ENCODE results near the gene JUNB. TPM values are rescaled to one million over a fixed set of nuclear protein-coding genes. Genes with fewer than 3 reads are reported as not detected.

JUNB gene
- total and polyA plus RNA-seq, 2 of the 4 experiments (the other 2 are of a cell fraction), result 20.8 to 109 TPM

- Histone ChIP-seq H3K4me1 (ENCODE audit: control insufficient read depth, insufficient read depth, low read length) (peaks cover 49% of the 10 kb centered on the region), H2AK9ac (replicated peaks; ENCODE audit: low read depth, low read length, poor library complexity) (peak overlapping the region; percentile 98), H2BK5ac (ENCODE audit: low read depth, low read length, poor library complexity, severe bottlenecking) (peak overlapping the region; percentile 95), H3K27ac (ENCODE audit: insufficient read depth, low read length) (peak overlapping the region; percentile 89), H2BK15ac (ENCODE audit: low read depth, low read length) (peak overlapping the region; percentile 94), H3K27me3 (ENCODE audit: control insufficient read depth, insufficient read depth, low read length) (no peaks in the 10 kb centered on the region), H2BK20ac (ENCODE audit: low read depth, low read length) (peak overlapping the region; percentile 91), H4K91ac (ENCODE audit: insufficient read depth, low read depth, low read length) (peak overlapping the region; percentile 97), H3K4me2 (ENCODE audit: low read depth, low read length) (peak overlapping the region; percentile 96), H2BK120ac (ENCODE audit: low read depth, low read length) (peak overlapping the region; percentile 90), H3K9me3 (ENCODE audit: control insufficient read depth, insufficient read depth, low read length) (no peaks in the 10 kb centered on the region), H2AFZ (replicated peaks; ENCODE audit: low read length, poor library complexity) (peak overlapping the region; percentile 97), H3K4ac (ENCODE audit: low read depth, low read length) (peak overlapping the region; percentile 100), H3K9me1 (ENCODE audit: insufficient read depth, low read length) (peaks cover 36% of the 10 kb centered on the region), H3K23ac (ENCODE audit: low read depth, low read length) (peak overlapping the region; percentile 92), H4K8ac (ENCODE audit: low read depth in 2 of 2, low read length in 2 of 2) (peak overlapping the region; percentile 92 to 98), H3K14ac (replicated peaks; ENCODE audit: low read depth, low read length) (peak overlapping the region; percentile 99), H3K9ac (ENCODE audit: low read depth, low read length) (peak overlapping the region; percentile 79), H4K20me1 (ENCODE audit: insufficient read depth, low read length) (peaks cover 3% of the 10 kb centered on the region; the same call in 1 of the 2 replicates), H2AK5ac (ENCODE audit: low read depth, low read length) (peak overlapping the region; percentile 99), H3K18ac (ENCODE audit: low read depth, low read length) (peak overlapping the region; percentile 99), H3K56ac (ENCODE audit: extremely low read depth, insufficient read depth, low read length) (peak overlapping the region; percentile 82), H3K4me3 (ENCODE audit: insufficient read depth, low read depth, low read length) (peak overlapping the region; percentile 50), H3K79me1 (ENCODE audit: low read depth in 1 of 2, low read length in 2 of 2) (peaks cover 0 to 45% of the 10 kb centered on the region in 2 experiments; a peak in 3 of 4 replicates), H3K36me3 (ENCODE audit: control insufficient read depth, insufficient read depth, low read length) (no peaks in the 10 kb centered on the region), H4K5ac (ENCODE audit: low read depth, low read length) (peak overlapping the region; percentile 96)
- DNase-seq (no peak), ATAC-seq (ENCODE audit: low read depth) (no peak)
- no TSS peak for BruUV-seq (replicated peaks)
- 7% methylated on average over 10 of the region's 12 CpGs; no CpG with 5 or more reads in 1 of the 2 experiments for WGBS, 2 experiments (ENCODE audit: extremely low coverage in 2 of 2, insufficient read length in 1 of 2)
- ChIA-PET CTCF (interaction anchor here (1.0 to 1.4 kb wide), 3 partner anchors 14 to 66 kb away, joined by 3 to 5 read pairs (median 3); no protein-coding TSS in a partner anchor), POLR2A (ENCODE audit: unreplicated experiment) (interaction anchor here (0.6 to 1.6 kb wide), 2 partner anchors 10 to 83 kb away, joined by 3 to 11 read pairs; partner anchors contain the start of gene JUNB)
- intact Hi-C loops (cut with micrococcal nuclease), result no loop called here
- TF ChIP-seq CEBPB (IDR thresholded peaks at IDR 0.05; ENCODE audit: low read depth, low read length) (no peak), RCOR1 (IDR thresholded peaks at IDR 0.05; ENCODE audit: insufficient replicate concordance, low read length) (peak; percentile 33)
- in situ Hi-C loops (cut with MboI; ENCODE audit: low sequenced_read_pairs), result loop anchor here (25.0 kb wide), 1 partner anchor 1055 kb away; no protein-coding TSS in a partner anchor
- dilution Hi-C loops (cut with HindIII; ENCODE audit: low sequenced_read_pairs, unreplicated experiment), result no loop called here
These were observed 9.2 kb upstream of the JUNB start for GRCh38 chr19:12782174-12782423.

Measured in IMR-90 (cell line).